Esophagus squamous epithelium (tissue), 4 donors: ENCODE data around the gene CARMIL1.

Source experiments
- CTCF ChIP-seq, 6 experiments: fragments of 450-650 bp in 4 of 6; fragments of 200-600 bp in 2 of 6; sonication (generic) in 2 of 6; IDR thresholded peaks; one replicate each; pipeline ENCODE4 v1.5.1; 2016 to 2019; ENCODE audit warnings: antibody characterized with exemption in 6 of 6, mild to moderate bottlenecking in 4 of 6, moderate library complexity in 4 of 6
- POLR2A ChIP-seq, 4 donors: fragments of 450-650 bp; IDR thresholded peaks; one replicate each; pipeline ENCODE4 v1.6.1; 2017; ENCODE audit warnings: antibody characterized with exemption in 4 of 4, mild to moderate bottlenecking in 4 of 4, moderate library complexity in 3 of 4

GRCh38 chr6:25630508-25631278, 351.5 kb downstream of the CARMIL1 start:
- TF ChIP-seq CTCF (IDR thresholded peaks at IDR 0.05) (no peak), POLR2A (IDR thresholded peaks at IDR 0.05) (no peak)
